Endothelial cell of umbilical vein (primary cell): Measurements from ENCODE around the gene SPPL2C. TPM values are rescaled to one million over a fixed set of nuclear protein-coding genes. Genes with fewer than 3 reads are reported as not detected.

Experiments used
- BruUV-seq: library from RNA; stranded (reverse); fragments of 400-500 nt; replicated peaks from 2 replicates; lab custom pipeline; 2021; lab: Mats Ljungman, UMichigan
- CTCF ChIA-PET: fragments of 300-600, 350-600 bp; sonication (Branson Sonifier 250); formaldehyde crosslinking; loops from one replicate; lab custom pipeline; 2021; ENCODE audit warnings: antibody characterized with exemption, inconsistent platforms; lab: Charles Lee
- POLR2A ChIA-PET: fragments of 300-600, 350-600 bp; sonication (Branson Sonifier 250); formaldehyde crosslinking; loops from one replicate; lab custom pipeline; 2021; ENCODE audit warnings: antibody characterized with exemption, inconsistent platforms; lab: Charles Lee
- DNase-seq: peaks from one replicate; pipeline ENCODE4 v3.0.0-alpha.2; 2011; ENCODE audit warnings: low read depth, low spot score
- FAIRE-seq: peaks from 2 replicates; lab custom pipeline; 2011; peaks lifted over from hg19 to GRCh38; lab: Jason Lieb, UNC
- H2AFZ ChIP-seq: 2 replicates; pipeline ENCODE4 v1.6.0; 2012; ENCODE audit warnings: low read depth, low read length, control low read depth, inconsistent platforms
- H3K27ac ChIP-seq: 2 replicates; pipeline ENCODE4 v1.5.1; 2011; ENCODE audit warnings: low read depth, mild to moderate bottlenecking, control low read depth, low read length, moderate library complexity; ENCODE audit not compliant: insufficient read depth
- H3K27me3 ChIP-seq, 2 experiments: 2 replicates each; pipeline versions ENCODE4 v1.6.0 to v1.6.1; 2011; ENCODE audit warnings: low read length in 2 of 2, mixed read lengths in 1 of 2; ENCODE audit not compliant: control insufficient read depth in 2 of 2, insufficient read depth in 2 of 2
- H3K36me3 ChIP-seq, 2 experiments: 2 replicates in 1 of 2; 3 replicates in 1 of 2; pipeline ENCODE4 v1.5.1; 2011; ENCODE audit warnings: low read length in 2 of 2, mild to moderate bottlenecking in 1 of 2, moderate library complexity in 1 of 2; ENCODE audit not compliant: control insufficient read depth in 2 of 2, insufficient read depth in 2 of 2; ENCODE audit errors: extremely low read depth in 1 of 2
- H3K4me1 ChIP-seq: 3 replicates; pipeline ENCODE4 v1.5.1; 2011; ENCODE audit warnings: mild to moderate bottlenecking, low read length; ENCODE audit not compliant: control insufficient read depth, insufficient read depth; ENCODE audit errors: extremely low read depth
- H3K4me2 ChIP-seq: 2 replicates; pipeline ENCODE4 v1.6.1; 2011; ENCODE audit warnings: low read length, control low read depth, mixed read lengths; ENCODE audit not compliant: insufficient read depth
- H3K4me3 ChIP-seq, 3 experiments: fragments of 200-600 bp in 1 of 3; sonication (generic), shearing (Covaris generic) in 1 of 3; replicated peaks in 1 of 3; 2 replicates each; pipeline ENCODE4 v1.5.1; 2011 to 2016; ENCODE audit warnings: control low read depth in 3 of 3, low read length in 3 of 3, mild to moderate bottlenecking in 2 of 3, inconsistent platforms in 1 of 3, low read depth in 1 of 3, moderate library complexity in 1 of 3; ENCODE audit not compliant: insufficient read depth in 1 of 3
- H3K79me2 ChIP-seq: 2 replicates; pipeline ENCODE4 v1.6.0; 2012; ENCODE audit warnings: low read length, inconsistent platforms; ENCODE audit not compliant: control insufficient read depth, insufficient read depth
- H3K9ac ChIP-seq: replicated peaks from 2 replicates; pipeline ENCODE3; 2011; ENCODE audit warnings: low read length, control low read depth; ENCODE audit not compliant: insufficient read depth; ENCODE audit errors: extremely low read depth
- H3K9me1 ChIP-seq: replicated peaks from 3 replicates; pipeline ENCODE4 v1.6.0; 2011; ENCODE audit warnings: mild to moderate bottlenecking, low read length; ENCODE audit not compliant: control insufficient read depth, insufficient read depth; ENCODE audit errors: extremely low read depth
- H3K9me3 ChIP-seq: replicated peaks from 2 replicates; pipeline ENCODE4 v1.5.1; 2012; ENCODE audit warnings: low read length, inconsistent platforms; ENCODE audit not compliant: control insufficient read depth, insufficient read depth
- H4K20me1 ChIP-seq: replicated peaks from 2 replicates; pipeline ENCODE3; 2011; ENCODE audit warnings: mild to moderate bottlenecking, low read length; ENCODE audit not compliant: control insufficient read depth, insufficient read depth; ENCODE audit errors: extremely low read depth
- CTCF ChIP-seq, 2 donors: IDR thresholded peaks; 1 replicate in 1 of 2; 2 replicates in 1 of 2; pipeline ENCODE4 v1.5.1; 2011; ENCODE audit warnings: low read length in 2 of 2, mild to moderate bottlenecking in 2 of 2, moderate library complexity in 2 of 2, control low read depth in 1 of 2, inconsistent platforms in 1 of 2, low read depth in 1 of 2; ENCODE audit not compliant: insufficient read depth in 1 of 2; ENCODE audit errors: extremely low read depth in 1 of 2
- EZH2 ChIP-seq: IDR thresholded peaks from 2 replicates; pipeline ENCODE4 v1.6.1; 2012; ENCODE audit warnings: borderline replicate concordance, low read depth, mild to moderate bottlenecking, moderate library complexity, low read length, inconsistent platforms; ENCODE audit not compliant: severe bottlenecking
- FOS ChIP-seq: IDR thresholded peaks from 2 replicates; pipeline ENCODE4 v1.6.1; 2011; ENCODE audit warnings: mild to moderate bottlenecking, low read length, moderate library complexity, borderline replicate concordance; ENCODE audit not compliant: insufficient read depth
- GATA2 ChIP-seq: IDR thresholded peaks from 2 replicates; pipeline ENCODE4 v1.7.0; 2011; ENCODE audit warnings: low read depth, mild to moderate bottlenecking, moderate library complexity, mixed read lengths, low read length; ENCODE audit not compliant: insufficient read length, insufficient read depth
- JUN ChIP-seq: IDR thresholded peaks from 2 replicates; pipeline ENCODE4 v1.6.1; 2011; ENCODE audit warnings: borderline replicate concordance, low read depth; ENCODE audit not compliant: insufficient read length, insufficient read depth
- MAX ChIP-seq: IDR thresholded peaks from 2 replicates; pipeline ENCODE4 v1.6.1; 2011; ENCODE audit not compliant: insufficient read depth, insufficient read length
- MYC ChIP-seq: IDR thresholded peaks from one replicate; pipeline ENCODE4 v1.6.1; 2011; ENCODE audit warnings: mild to moderate bottlenecking, low read depth, low read length
- POLR2A ChIP-seq: IDR thresholded peaks from 2 replicates; pipeline ENCODE4 v1.6.1; 2012; ENCODE audit warnings: low read depth, mild to moderate bottlenecking, control low read depth, low read length
- POLR2AphosphoS5 ChIP-seq: IDR thresholded peaks from 2 replicates; pipeline ENCODE4 v1.6.1; 2012; ENCODE audit warnings: low read depth, mild to moderate bottlenecking, control low read depth, low read length, moderate library complexity; ENCODE audit not compliant: insufficient read depth
- dilution Hi-C: fragments of 300-500 bp; cut with MboI; formaldehyde crosslinking; loops from one replicate; pipeline ENCODE4 v1.15.0; 2019; ENCODE audit warnings: low sequenced_read_pairs; ENCODE audit not compliant: extremely low pct_ligation_motif_present
- intact Hi-C: fragments of 100-400 bp; cut with micrococcal nuclease; formaldehyde crosslinking; loops from one replicate; pipeline ENCODE4 v1.10.0; 2022
- polyA plus RNA-seq, 4 experiments: library from polyadenylated mRNA; depleted of rRNA in 3 of 4; stranded (reverse) in 3 of 4; unstranded in 1 of 4; fragments of >200 nt; gene quantifications; 2 replicates each; pipeline versions ENCODE4 v1.2.1 to v1.2.3, GENCODE V29; 2011 to 2012; ENCODE audit warnings: missing spikeins in 1 of 4
- total RNA-seq: library from RNA; stranded (reverse); gene quantifications from 2 replicates; pipeline ENCODE4 v1.2.3, GENCODE V29; 2021

SPPL2C gene
- total and polyA plus RNA-seq, 2 donors (not counting 3 experiments of a cell fraction or from before 2014, with no cell fraction given): not detected

GRCh38 chr17:45847101-45847500 is 2.4 kb downstream of the SPPL2C start:
- H3K4me2 ChIP-seq: no peak overlapping the region
- H3K9me3 ChIP-seq: no peaks in the 10 kb centered on the region
- no peaks in the 10 kb centered on the region for H4K20me1 ChIP-seq
- intact Hi-C loops: no loop called here
- ChIA-PET POLR2A (no interaction called here), CTCF (no interaction called here)
- no peak overlapping the region for H3K9ac ChIP-seq
- DNase-seq (no peak), FAIRE-seq (no peak)
- H3K4me3 ChIP-seq: no peak overlapping the region
- no peak overlapping the region for H3K27ac ChIP-seq
- H2AFZ ChIP-seq: no peak overlapping the region
- H3K9me1 ChIP-seq: no peaks in the 10 kb centered on the region
- no peak for TF ChIP-seq MAX
- no peak for TF ChIP-seq POLR2AphosphoS5
- TF ChIP-seq JUN: no peak
- no peak for TF ChIP-seq FOS
- no peak for TF ChIP-seq POLR2A
- no peak for TF ChIP-seq GATA2
- no peak for TF ChIP-seq MYC
- TF ChIP-seq CTCF (IDR thresholded peaks at IDR 0.05; ENCODE audit: extremely low read depth in 1 of 2, insufficient read depth in 1 of 2, low read depth in 1 of 2, low read length in 2 of 2): no peak
- TF ChIP-seq EZH2: no peak
- H3K27me3 ChIP-seq: peaks cover 0 to 2% of the 10 kb centered on the region in 2 experiments
- H3K36me3 ChIP-seq: no peaks in the 10 kb centered on the region
- dilution Hi-C loops: no loop called here
- no peaks in the 10 kb centered on the region for H3K4me1 ChIP-seq
- BruUV-seq: no TSS peak
- H3K79me2 ChIP-seq: no peaks in the 10 kb centered on the region
